GM18499 (cell line): ENCODE results near the gene THRB.

Source experiments
- ATAC-seq: cut with Tn5 transposase; IDR thresholded peaks from one replicate; pipeline ENCODE4 v1.9.1; 2021; ENCODE audit warnings: moderate number of reproducible peaks; ENCODE audit not compliant: insufficient read depth, unreplicated experiment

The THRB gene

DNA sequence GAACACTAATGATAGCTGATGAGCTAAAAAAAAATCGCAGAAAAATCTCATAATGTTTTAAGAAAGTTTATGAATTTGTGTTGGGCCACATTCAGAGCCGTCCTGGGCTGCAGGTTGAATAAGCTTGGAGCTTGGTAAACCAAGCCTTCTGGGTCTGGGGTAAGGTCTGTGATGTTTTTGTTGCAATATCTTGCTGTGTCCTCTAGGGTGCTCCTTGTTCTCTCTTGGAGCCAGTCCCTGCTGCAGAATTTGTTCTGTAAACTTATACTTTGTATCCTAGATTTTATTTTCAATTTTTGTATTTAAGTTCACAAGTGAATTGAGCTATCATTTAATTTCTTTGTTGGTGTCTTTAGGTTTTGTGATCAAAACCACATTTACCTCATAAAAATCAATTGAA lies 405.9 kb downstream of the THRB start:
- ATAC-seq, result no peak

DNA sequence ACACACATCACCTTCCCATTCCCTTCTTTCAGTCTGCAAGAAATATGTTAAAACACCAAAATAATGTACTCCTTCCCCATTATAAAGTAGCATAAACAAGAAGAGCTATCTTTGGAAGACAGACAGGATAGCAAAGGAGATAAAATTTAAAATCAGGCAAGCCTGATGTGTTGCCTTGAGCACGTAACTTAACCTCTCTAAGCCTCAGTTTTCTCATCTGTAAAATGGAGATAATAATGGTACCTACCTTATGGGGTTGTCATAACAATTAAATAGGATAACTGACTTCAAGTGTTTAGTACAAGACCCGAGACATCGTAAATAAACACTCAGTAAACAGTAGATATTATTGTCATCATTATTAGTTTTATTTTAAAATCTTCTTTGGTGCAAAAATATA lies 407.2 kb downstream of the THRB start:
- no peak for ATAC-seq

DNA sequence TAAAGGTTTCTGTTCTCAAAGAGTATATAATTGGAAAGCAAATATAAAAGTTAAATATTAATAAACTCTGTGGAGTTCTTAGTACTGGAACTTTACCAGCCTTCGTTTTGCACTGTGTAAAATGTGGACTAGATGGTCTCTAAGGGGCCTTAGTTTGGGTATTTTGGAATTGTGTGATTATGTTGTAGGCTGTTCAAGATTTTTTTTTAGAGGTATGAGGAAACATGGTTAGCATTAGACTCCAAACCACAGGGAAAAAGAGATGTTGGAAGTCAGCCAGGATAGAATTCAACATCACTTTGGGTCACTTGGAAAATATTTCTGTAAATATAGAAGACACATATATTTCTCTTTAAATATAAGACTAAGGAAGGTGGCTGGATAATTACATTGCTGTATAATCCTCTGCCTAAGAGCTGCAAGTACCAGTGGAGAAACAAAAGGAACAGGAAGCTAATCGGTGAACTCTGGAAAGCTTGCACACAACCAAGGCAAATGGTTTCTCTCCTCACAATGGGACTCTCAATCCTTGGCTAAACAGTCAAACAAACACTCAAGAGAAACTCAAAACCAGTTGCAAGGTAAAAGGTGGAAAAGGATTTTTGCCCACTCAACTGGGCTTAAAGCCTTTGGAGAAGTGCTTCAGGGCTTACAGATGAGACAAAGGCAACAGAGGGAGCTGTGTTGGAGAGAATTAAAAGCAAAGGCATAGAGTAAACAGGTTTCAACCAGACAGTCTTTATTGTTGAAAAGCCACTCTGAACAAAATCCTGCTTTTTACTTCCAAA lies 407.8 kb downstream of the THRB start:
- no peak for ATAC-seq

DNA sequence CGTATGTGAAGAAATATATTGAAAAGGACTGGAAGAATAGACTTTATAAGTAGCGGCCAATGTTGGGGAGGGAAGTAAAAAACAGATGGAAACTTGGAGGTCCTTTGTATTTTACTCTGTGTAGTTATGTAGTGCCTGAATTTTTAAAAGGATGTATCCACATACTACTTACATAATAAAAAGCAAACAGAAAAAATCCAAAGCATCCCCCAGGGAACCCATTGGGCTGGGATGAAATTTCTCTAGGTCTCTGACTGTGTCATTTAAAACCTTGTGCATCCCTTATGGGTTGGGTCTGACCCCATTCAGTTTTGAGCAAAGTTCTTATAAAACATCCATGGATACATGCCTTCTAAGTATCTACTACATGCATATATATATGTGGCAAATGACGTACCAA lies 408.4 kb downstream of the THRB start:
- ATAC-seq, result no peak

DNA sequence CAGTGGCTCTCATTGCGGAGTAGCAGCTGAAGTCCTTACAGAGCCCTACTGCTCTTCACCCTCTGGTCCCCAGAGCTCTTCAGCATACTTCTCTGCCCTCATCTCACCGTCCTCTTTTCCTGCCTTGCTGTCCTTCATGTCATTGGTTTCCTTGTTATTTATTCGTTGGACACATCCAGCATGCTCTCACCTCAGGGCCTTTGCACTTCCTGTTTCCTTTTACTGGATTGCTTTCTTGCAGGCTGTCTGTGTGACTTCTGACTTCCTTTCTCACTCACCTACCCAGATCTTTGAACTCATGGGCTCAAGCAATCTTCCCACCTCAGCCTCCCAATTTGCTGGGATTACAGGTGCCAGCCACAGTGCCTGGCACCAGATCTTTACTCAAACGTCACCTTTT lies 422.5 kb downstream of the THRB start:
- ATAC-seq, result no peak

DNA sequence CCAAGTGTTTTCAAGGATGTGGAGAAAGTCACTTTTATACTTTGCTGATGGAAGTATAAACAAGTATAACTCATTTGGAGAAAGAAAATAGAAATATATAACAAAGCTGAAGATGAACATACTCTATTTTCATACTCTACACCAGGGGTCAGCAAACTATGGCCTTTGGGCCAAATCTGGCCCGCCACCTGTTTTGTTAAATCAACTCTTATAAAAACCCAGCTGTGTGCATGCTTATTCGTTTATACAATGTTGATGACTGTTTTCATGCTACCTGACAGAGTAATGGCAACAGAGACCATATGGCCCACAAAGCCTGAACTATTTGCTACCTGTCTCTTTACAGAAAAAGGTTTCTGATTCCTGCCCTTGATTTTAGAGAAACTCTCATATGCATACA lies 425.6 kb downstream of the THRB start:
- ATAC-seq, result no peak

DNA sequence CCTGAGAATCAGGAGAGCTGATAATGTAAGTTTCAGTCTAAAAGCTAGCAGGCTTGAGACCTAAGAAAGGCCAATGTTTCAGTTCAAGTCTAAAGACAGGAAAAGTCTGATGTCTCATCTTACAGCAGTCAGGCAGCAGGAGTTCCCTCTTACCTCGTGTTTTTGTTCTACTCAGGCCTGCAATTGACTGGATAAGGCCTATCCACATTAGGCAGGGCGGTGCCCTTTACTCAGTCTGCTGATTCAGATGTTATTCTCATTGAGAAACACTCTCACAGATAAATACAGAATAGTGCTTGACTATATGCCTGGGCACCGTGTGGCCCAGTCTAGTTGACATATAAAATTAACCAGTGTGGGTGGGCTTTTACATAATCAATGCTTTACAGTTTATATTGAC lies 427.2 kb downstream of the THRB start:
- ATAC-seq, result no peak
